DOHH2 (cell line): ENCODE data around the gene CYFIP2.

Experiments
- EZH2phosphoT487 ChIP-seq: fragments of 200-600 bp; sonication (generic); IDR thresholded peaks from 2 replicates; pipeline ENCODE4 v1.6.1; 2017; ENCODE audit warnings: borderline replicate concordance, mild to moderate bottlenecking, antibody characterized with exemption, low read length, moderate library complexity, mixed read lengths
- TF ChIP-seq, protein P1 (sequence below): fragments of 200-600 bp; sonication (generic); IDR thresholded peaks from one replicate; pipeline ENCODE4 v1.5.1; 2014; ENCODE audit warnings: antibody characterized with exemption, mild to moderate bottlenecking, low read depth, low read length; ENCODE audit not compliant: poor library complexity, severe bottlenecking

DNA sequence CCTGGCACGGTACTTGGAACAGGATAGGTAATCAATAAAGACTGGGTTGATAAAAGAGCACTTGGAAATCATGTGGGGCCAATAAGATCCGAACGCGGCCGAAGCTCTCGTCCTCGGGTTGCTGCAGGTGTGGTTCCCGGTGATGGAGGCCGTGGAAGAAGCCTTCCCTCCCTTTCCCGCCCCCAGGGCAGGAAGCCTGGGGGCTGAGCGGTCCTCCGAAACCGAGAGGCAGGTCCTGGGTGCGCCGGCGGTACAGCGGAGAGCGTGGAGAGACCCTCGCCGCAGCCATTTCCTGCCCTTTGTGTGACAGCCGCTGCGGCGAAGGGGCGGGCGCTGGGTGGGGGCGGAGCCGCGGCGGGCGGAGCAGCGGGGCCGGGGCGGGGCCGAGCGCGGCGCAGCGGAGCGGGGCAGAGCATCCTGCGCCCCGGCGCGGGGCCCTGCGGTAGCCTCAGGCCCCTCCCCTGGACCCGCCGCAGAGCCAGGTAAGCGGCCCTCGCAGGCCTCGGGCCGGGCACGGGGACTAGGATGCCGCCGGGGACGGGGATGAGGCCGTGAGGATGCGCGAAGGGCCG is at the start of gene CYFIP2:
- TF ChIP-seq, protein P1, sequence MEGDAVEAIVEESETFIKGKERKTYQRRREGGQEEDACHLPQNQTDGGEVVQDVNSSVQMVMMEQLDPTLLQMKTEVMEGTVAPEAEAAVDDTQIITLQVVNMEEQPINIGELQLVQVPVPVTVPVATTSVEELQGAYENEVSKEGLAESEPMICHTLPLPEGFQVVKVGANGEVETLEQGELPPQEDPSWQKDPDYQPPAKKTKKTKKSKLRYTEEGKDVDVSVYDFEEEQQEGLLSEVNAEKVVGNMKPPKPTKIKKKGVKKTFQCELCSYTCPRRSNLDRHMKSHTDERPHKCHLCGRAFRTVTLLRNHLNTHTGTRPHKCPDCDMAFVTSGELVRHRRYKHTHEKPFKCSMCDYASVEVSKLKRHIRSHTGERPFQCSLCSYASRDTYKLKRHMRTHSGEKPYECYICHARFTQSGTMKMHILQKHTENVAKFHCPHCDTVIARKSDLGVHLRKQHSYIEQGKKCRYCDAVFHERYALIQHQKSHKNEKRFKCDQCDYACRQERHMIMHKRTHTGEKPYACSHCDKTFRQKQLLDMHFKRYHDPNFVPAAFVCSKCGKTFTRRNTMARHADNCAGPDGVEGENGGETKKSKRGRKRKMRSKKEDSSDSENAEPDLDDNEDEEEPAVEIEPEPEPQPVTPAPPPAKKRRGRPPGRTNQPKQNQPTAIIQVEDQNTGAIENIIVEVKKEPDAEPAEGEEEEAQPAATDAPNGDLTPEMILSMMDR = no peak
- TF ChIP-seq EZH2phosphoT487 = no peak
